ENCODE measurements around the gene SV2B.
"Not testable (repeated sequence)": the region's sequence is repeated elsewhere in the genome, so short reads cannot be mapped to it uniquely, and the experiment has no call there.

The SV2B gene

DNA sequence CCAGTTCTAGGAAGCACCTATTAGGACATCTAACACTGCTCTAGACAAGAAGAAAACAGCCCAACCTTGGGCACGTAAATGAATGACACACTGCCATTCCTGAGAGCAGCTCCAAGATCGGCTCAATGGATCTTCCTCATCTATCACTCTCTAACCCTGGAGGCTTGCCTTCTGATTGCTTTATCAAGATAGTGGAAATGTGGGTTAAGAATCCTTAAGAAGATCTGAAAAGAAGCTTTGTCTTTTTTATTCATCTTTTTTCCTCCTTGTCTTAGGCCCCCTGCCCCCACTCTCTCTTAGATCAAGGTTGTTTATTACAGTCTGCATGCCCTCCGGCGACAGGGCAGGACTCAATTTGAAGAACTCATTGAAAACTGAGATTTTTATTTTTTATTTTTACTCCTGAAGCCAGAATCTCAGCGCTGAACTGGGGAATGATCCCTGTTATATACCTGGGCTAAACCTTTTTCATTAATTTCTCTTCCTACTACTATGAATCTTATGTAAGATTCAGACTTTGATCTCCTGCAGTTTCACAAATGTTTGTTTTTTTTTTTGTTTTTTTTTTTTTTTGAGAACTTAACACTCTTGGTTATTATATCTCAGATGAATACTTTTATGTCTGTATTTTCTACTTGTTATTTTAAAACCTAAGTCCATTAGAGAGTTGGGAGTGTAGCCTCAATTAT is 219.5 kb downstream of the SV2B start:
- Mint-ChIP-seq H3K27me3 (no peaks in the 10 kb centered on the region), H3K36me3 (ENCODE audit: insufficient read depth) (no peaks in the 10 kb centered on the region), H3K4me3 (peak overlapping the region in 1 of 2 donors; percentile 39), H3K9me3 (no peaks in the 10 kb centered on the region), H3K27ac (peak overlapping the region; percentile 17 to 84), H3K4me1 (ENCODE audit: low read depth in 2 of 2) (peaks cover 11 to 24% of the 10 kb centered on the region in 2 donors)
- ATAC-seq (replicated peaks) (no peak), DNase-seq (no peak)

DNA sequence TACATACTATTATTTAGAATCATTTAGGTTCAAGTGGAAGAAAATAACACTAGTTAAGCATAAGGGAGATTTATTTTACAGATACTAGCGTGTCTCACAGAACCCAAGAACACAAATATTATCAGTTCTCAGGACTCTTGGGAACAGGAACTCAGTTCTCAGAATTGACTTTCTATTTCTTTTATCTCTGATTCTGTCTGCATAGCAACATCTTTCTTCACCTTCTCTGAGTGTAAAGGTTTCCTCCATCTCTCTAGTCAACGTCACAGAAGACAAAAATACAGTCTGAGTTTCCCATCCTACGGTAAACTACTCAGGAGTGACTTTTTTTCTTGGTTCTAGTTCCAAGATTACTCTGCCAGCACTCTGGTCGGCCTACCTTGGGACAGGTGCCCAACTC is 220.0 kb downstream of the SV2B start:
- no peak for DNase-seq
- no peaks in the 10 kb centered on the region for H3K9me3 Mint-ChIP-seq
- H3K4me3 Mint-ChIP-seq = peak overlapping the region in 1 of 2 donors; percentile 39
- peaks cover 11 to 23% of the 10 kb centered on the region in 2 donors for H3K4me1 Mint-ChIP-seq (ENCODE audit: low read depth in 2 of 2)
- H3K27me3 Mint-ChIP-seq = no peaks in the 10 kb centered on the region
- H3K27ac Mint-ChIP-seq = peak overlapping the region; percentile 17 to 84
- ATAC-seq (replicated peaks) = no peak
- H3K36me3 Mint-ChIP-seq (ENCODE audit: insufficient read depth) = no peaks in the 10 kb centered on the region

DNA sequence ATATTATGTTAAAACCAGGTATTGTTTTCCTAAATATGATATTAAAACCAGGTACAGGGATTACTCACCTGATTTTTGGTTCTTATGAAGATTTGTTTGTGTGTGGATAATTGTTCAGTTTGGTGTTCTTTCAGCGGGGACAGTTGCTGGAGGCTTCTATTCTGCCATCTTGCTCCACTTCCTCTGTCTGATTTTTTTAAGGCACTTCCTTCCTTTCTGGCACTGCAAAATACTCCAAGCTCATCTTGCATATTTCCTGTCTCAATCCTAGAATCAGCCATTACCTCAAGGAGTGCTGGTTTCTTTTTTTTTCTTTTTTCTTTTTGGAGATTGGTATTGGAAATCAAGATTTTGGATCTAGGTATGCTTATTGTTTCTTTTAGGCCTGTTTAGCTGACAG is 229.9 kb downstream of the SV2B start:
- ATAC-seq (replicated peaks) (no peak), DNase-seq (no peak)
- Mint-ChIP-seq H3K4me3 (no peak overlapping the region), H3K36me3 (ENCODE audit: insufficient read depth) (no peaks in the 10 kb centered on the region), H3K4me1 (ENCODE audit: low read depth in 2 of 2) (peaks cover 2 to 4% of the 10 kb centered on the region in 2 donors), H3K9me3 (no peaks in the 10 kb centered on the region), H3K27ac (no peak overlapping the region), H3K27me3 (peaks cover 13 to 16% of the 10 kb centered on the region in 2 donors)

DNA sequence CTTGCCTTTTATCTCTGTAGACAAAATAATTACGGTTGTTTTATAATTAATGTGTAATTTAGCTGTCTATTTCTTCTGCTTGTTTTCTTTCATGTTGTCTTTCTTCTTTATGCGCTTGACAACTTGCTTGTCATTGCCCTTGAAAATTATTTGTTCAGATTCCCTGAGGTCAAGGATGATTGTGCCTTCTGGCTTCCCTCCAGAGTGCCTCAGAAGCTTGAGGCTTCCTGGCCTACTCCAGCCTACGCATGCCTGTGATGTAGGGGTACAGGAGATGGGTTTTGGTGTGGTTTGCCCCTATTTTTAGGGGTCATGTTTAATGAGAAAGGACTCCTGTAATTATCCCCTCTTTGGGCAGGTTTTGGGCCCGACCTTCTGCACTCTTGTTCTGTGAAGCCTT is 231.5 kb downstream of the SV2B start:
- H3K27me3 Mint-ChIP-seq = peaks cover 8 to 16% of the 10 kb centered on the region in 2 donors
- H3K27ac Mint-ChIP-seq = no peak overlapping the region
- H3K4me3 Mint-ChIP-seq = no peak overlapping the region
- DNase-seq (no peak), ATAC-seq (replicated peaks) (no peak)
- H3K9me3 Mint-ChIP-seq = no peaks in the 10 kb centered on the region
- H3K4me1 Mint-ChIP-seq (ENCODE audit: low read depth in 2 of 2) = peaks cover 4 to 8% of the 10 kb centered on the region in 2 donors
- H3K36me3 Mint-ChIP-seq (ENCODE audit: insufficient read depth) = no peaks in the 10 kb centered on the region

DNA sequence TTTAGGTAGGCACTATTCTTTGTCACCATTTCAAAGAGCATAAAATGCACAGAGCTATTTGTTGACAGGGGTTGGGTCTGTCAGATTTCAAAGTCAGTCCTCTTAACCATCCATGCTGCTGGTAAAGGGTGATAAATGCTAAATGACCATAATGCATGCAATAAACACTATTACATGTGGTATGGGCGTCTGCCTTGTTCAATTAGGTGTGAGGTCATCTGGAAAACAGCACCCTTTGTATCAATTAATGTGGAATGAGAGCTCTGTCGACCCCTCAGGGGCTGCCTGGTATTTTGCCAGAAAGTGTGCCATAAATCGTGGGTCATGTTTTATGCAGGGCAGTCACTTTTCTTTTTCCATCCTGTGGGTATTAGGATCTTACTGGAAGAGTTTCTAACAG is 235.6 kb downstream of the SV2B start:
- DNase-seq (no peak), ATAC-seq (replicated peaks) (no peak)
- H3K4me3 Mint-ChIP-seq = no peak overlapping the region
- H3K36me3 Mint-ChIP-seq (ENCODE audit: insufficient read depth) = no peaks in the 10 kb centered on the region
- H3K4me1 Mint-ChIP-seq (ENCODE audit: low read depth in 2 of 2) = peaks cover 7 to 8% of the 10 kb centered on the region in 2 donors
- peaks cover 8 to 9% of the 10 kb centered on the region in 2 donors for H3K27me3 Mint-ChIP-seq
- H3K27ac Mint-ChIP-seq = no peak overlapping the region
- H3K9me3 Mint-ChIP-seq = no peaks in the 10 kb centered on the region

DNA sequence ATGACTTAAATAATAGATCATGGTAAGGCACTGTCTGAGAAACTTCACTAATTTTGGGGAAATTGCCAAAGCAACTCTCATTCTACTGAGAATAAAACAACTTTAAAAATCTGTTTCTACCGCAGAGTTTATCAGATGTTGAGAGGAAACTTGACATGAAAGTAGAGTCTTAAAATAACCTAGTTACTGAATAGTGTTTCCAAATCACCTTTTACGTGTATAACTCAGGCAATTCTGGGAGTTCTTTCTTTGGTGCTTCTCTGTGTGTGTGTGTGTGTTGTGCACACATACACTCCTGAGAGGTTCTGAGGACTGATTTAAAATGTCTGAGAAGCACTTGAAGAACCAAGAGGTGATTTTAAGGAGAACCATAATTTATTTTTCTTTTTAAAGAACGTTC is 236.6 kb downstream of the SV2B start:
- Mint-ChIP-seq H3K27ac (no peak overlapping the region), H3K36me3 (ENCODE audit: insufficient read depth) (no peaks in the 10 kb centered on the region), H3K4me1 (ENCODE audit: low read depth in 2 of 2) (peaks cover 7 to 8% of the 10 kb centered on the region in 2 donors), H3K27me3 (peaks cover 16 to 17% of the 10 kb centered on the region in 2 donors), H3K9me3 (no peaks in the 10 kb centered on the region), H3K4me3 (no peak overlapping the region)
- DNase-seq = no peak
- no peak for ATAC-seq (replicated peaks)

DNA sequence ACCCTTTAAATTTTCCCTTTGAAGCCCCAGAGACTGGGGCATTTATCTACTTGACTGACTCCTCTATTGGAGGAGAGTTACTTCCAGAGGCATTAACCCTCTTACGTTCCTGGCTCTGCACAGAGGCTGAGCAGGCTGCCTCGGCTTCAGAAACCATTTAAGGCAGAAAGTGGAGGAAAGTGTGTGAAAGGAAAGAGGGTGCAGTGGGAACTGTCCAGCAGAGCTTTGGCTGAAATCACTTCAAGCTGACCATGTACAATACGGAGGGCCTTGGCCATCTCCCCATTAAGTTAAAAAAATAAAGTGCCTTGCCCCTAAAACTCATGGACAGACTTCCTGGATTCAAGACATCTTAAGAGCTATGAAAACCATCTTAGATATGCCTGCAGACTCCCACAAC is 238.7 kb downstream of the SV2B start:
- Mint-ChIP-seq H3K36me3 (ENCODE audit: insufficient read depth) (no peaks in the 10 kb centered on the region), H3K4me1 (ENCODE audit: low read depth in 2 of 2) (peaks cover 7 to 8% of the 10 kb centered on the region in 2 donors), H3K4me3 (no peak overlapping the region), H3K27me3 (peaks cover 23 to 30% of the 10 kb centered on the region in 2 donors), H3K9me3 (no peaks in the 10 kb centered on the region), H3K27ac (no peak overlapping the region)
- DNase-seq (no peak), ATAC-seq (replicated peaks) (no peak)

DNA sequence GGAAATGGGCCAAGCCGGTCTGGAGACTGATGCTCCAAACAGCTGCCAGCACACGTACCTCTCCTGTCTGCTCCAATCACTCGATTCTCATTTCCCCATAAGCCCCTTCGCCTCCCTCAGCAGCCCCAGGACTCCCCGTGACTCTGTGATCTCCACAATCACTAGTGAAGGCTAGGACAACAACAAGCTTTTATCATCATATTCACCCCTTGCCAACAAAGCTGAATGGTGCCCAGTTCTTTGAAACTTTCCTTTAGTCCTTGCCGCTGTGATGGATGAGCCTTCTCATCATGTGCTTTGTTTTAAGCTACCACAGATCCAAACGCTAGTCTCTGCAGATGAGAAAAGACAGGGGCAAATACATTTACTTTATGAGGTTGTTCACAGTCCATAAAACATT is 242.0 kb downstream of the SV2B start:
- ATAC-seq (replicated peaks) = no peak
- Mint-ChIP-seq H3K4me3 (no peak overlapping the region), H3K9me3 (no peaks in the 10 kb centered on the region), H3K27me3 (peaks cover 46 to 54% of the 10 kb centered on the region in 2 donors), H3K36me3 (ENCODE audit: insufficient read depth) (no peaks in the 10 kb centered on the region), H3K4me1 (ENCODE audit: low read depth in 2 of 2) (peaks cover 0 to 2% of the 10 kb centered on the region in 2 donors), H3K27ac (no peak overlapping the region)
- no peak for DNase-seq

DNA sequence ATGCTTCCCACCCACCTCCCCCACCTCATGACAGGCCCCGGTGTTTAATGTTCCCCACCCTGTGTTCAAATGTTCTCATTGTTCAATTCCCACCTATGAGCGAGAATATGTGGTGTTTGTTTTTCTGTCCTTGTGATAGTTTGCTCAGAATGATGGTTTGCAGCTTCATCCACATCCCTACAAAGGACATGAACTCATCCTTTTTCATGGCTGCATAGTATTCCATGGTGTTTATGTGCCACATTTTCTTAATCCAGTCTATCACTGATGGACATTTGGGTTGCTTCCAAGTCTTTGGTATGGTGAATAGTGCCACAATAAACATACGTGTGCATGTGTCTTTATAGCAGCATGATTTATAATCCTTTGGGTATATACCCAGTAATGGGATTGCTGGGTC is 244.9 kb downstream of the SV2B start:
- peaks cover 61 to 66% of the 10 kb centered on the region in 2 donors for H3K27me3 Mint-ChIP-seq
- H3K36me3 Mint-ChIP-seq (ENCODE audit: insufficient read depth); DNase-seq; ATAC-seq (replicated peaks); H3K27ac Mint-ChIP-seq; H3K4me3 Mint-ChIP-seq; H3K9me3 Mint-ChIP-seq: not testable (repeated sequence)
- H3K4me1 Mint-ChIP-seq (ENCODE audit: low read depth in 2 of 2) = peaks cover 13 to 25% of the 10 kb centered on the region in 2 donors

DNA sequence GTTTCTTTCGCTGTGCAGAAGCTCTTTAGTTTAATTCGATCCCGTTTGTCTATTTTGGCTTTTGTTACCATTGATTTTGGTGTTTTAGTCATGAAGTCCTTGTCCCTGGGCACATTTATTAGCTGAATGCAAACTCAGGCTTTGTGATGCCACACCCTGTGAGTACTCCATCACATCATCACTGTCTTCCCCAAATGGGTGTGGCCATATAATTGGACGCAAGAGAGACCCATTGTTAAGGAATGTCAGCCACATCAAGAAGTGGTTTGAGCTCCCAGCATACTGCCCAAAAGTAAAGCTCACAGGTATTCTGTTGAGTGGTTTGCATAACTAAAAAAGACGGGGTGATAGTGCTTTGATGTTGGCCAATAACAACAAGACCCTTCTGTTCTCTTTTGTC is 245.7 kb downstream of the SV2B start:
- Mint-ChIP-seq H3K36me3 (ENCODE audit: insufficient read depth) (no peaks in the 10 kb centered on the region), H3K27ac (no peak overlapping the region), H3K27me3 (peaks cover 56 to 61% of the 10 kb centered on the region in 2 donors), H3K9me3 (no peaks in the 10 kb centered on the region), H3K4me3 (no peak overlapping the region), H3K4me1 (ENCODE audit: low read depth in 2 of 2) (peaks cover 13 to 25% of the 10 kb centered on the region in 2 donors)
- DNase-seq (no peak), ATAC-seq (replicated peaks) (no peak)

DNA sequence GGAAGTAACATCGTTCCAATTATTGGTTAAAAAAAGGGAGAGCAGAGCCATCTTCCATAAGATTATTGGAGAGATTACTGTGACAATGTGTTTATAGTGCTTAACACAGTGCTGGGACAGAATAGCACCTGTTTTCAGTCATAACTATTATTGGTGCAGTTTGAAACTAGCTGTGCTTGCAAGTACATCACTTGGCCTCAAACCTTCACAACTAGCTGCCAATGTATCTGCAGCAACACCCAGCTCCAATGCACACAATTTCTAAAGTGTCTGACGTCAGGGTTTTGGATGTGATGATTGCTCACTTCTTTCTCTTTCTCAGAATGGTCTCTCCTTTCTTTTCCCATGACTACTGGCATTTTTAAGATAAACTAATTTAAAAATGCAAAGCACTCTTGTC is 246.2 kb downstream of the SV2B start:
- Mint-ChIP-seq H3K9me3 (no peaks in the 10 kb centered on the region), H3K4me1 (ENCODE audit: low read depth in 2 of 2) (peaks cover 13 to 25% of the 10 kb centered on the region in 2 donors), H3K4me3 (no peak overlapping the region), H3K27me3 (peaks cover 56 to 61% of the 10 kb centered on the region in 2 donors), H3K36me3 (ENCODE audit: insufficient read depth) (no peaks in the 10 kb centered on the region), H3K27ac (no peak overlapping the region)
- ATAC-seq (replicated peaks) (no peak), DNase-seq (no peak)

DNA sequence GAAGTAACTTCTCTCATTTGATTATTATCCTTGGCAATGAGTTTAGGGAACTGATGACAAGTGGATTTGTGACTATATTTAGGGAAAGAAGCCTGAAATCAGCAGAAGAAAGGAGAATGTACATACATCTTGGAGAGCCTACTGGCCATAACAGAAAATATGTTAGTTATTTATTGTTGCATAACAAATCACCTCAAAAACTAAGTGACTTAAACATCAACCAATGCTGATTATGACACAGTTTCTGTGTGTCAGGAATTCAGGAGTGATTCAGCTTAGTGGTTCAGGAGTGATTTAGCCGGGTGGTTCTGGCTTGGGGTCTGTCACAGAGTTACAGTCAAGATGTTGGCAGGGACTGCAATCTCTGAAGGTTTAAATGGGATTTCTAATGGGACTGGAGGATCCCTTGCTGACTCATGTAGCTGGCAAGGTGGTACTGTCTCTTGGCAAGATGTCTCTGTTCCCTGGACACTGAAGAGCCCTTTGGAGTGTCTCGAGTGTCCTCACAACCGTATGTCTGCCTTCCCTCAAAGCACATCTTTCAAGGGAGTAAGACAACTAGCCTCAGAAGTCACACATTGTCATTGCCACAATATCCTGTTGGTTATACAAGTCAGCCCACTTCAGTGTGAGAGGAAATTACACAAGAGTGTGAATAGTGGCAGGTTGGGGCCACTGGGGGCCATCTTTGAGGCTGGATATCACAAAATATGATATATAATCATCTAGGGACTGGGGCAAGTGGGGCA is 248.9 kb downstream of the SV2B start:
- peaks cover 49 to 56% of the 10 kb centered on the region in 2 donors for H3K27me3 Mint-ChIP-seq
- no peaks in the 10 kb centered on the region for H3K9me3 Mint-ChIP-seq
- peaks cover 13 to 25% of the 10 kb centered on the region in 2 donors for H3K4me1 Mint-ChIP-seq (ENCODE audit: low read depth in 2 of 2)
- H3K27ac Mint-ChIP-seq = peak overlapping the region; percentile 4 to 26
- H3K4me3 Mint-ChIP-seq = peak overlapping the region; percentile 56 to 64
- DNase-seq = peak; percentile 31 to 37 (median 34)
- ATAC-seq (replicated peaks) = peak; percentile 99
- no peaks in the 10 kb centered on the region for H3K36me3 Mint-ChIP-seq (ENCODE audit: insufficient read depth)

All from effector memory CD8-positive, alpha-beta T cell (primary cell).